ENCODE data around the gene IAPP.

DNA sequence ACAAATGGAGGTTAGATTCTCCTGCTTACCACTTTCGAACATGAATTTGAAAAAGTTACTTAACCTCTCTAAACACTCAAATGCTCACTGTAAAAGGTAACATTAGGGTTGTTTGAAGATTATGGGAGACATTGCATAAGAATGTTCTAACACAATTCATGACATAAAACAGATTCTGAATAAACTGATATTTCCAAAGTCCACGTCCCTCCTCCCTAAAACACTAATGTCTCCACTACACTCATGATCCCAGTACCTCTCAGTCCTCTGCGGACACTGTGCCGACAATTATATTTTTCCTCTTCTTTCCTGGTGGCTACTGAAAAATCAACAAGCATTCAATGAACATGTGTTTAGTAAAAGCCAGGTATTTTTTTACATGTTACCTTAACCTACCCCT, 18.8 kb upstream of the IAPP start:
- no peak for TF ChIP-seq POLR2A (IDR thresholded peaks at IDR 0.05)
- TF ChIP-seq, protein P1, sequence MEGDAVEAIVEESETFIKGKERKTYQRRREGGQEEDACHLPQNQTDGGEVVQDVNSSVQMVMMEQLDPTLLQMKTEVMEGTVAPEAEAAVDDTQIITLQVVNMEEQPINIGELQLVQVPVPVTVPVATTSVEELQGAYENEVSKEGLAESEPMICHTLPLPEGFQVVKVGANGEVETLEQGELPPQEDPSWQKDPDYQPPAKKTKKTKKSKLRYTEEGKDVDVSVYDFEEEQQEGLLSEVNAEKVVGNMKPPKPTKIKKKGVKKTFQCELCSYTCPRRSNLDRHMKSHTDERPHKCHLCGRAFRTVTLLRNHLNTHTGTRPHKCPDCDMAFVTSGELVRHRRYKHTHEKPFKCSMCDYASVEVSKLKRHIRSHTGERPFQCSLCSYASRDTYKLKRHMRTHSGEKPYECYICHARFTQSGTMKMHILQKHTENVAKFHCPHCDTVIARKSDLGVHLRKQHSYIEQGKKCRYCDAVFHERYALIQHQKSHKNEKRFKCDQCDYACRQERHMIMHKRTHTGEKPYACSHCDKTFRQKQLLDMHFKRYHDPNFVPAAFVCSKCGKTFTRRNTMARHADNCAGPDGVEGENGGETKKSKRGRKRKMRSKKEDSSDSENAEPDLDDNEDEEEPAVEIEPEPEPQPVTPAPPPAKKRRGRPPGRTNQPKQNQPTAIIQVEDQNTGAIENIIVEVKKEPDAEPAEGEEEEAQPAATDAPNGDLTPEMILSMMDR (IDR thresholded peaks at IDR 0.05), result no peak
